PC-9 (cell line): ENCODE measurements around the gene PRRC2B.

ENCODE experiments used
- EZH2 ChIP-seq: fragments of 200-600 bp; sonication (generic); IDR thresholded peaks from 2 replicates; pipeline ENCODE4 v1.8.0; 2017; ENCODE audit warnings: antibody characterized with exemption, low read depth
- TF ChIP-seq, protein P1 (sequence below): fragments of 200-600 bp; sonication (generic); conservative IDR thresholded peaks from 2 replicates; pipeline ENCODE4 v1.6.1; 2017; ENCODE audit warnings: mixed run types, antibody characterized with exemption, mild to moderate bottlenecking, moderate library complexity

DNA sequence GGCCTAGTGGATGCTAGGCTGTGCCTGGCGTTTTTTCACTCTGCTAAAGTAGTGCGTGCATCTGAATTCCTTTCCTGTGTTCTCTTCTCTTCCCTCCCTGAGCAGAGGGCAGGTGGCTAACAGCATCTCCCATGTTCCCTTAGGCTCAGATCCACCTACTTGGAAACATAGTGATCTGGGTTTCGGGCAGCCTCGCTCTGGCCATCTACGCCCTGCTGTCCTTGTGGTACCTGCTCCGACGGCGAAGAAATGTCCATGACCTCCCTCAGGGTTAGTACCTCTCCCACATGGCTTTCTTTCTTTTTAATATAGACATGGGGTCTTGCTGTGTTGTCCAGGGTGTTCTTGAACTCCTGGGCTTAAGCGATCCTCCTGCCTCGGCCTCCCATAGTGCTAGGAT is 127.3 kb downstream of the PRRC2B start:
- TF ChIP-seq, protein P1, sequence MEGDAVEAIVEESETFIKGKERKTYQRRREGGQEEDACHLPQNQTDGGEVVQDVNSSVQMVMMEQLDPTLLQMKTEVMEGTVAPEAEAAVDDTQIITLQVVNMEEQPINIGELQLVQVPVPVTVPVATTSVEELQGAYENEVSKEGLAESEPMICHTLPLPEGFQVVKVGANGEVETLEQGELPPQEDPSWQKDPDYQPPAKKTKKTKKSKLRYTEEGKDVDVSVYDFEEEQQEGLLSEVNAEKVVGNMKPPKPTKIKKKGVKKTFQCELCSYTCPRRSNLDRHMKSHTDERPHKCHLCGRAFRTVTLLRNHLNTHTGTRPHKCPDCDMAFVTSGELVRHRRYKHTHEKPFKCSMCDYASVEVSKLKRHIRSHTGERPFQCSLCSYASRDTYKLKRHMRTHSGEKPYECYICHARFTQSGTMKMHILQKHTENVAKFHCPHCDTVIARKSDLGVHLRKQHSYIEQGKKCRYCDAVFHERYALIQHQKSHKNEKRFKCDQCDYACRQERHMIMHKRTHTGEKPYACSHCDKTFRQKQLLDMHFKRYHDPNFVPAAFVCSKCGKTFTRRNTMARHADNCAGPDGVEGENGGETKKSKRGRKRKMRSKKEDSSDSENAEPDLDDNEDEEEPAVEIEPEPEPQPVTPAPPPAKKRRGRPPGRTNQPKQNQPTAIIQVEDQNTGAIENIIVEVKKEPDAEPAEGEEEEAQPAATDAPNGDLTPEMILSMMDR = no peak
- TF ChIP-seq EZH2 = no peak
